Measurements from ENCODE around the gene ZNF423. TPM values are rescaled to one million over a fixed set of nuclear protein-coding genes. Genes with fewer than 3 reads are reported as not detected.
"Not testable (repeated sequence)": the region's sequence is repeated elsewhere in the genome, so short reads cannot be mapped to it uniquely, and the experiment has no call there.

Gene ZNF423
- total RNA-seq, 1 donor = 0.81 TPM

DNA sequence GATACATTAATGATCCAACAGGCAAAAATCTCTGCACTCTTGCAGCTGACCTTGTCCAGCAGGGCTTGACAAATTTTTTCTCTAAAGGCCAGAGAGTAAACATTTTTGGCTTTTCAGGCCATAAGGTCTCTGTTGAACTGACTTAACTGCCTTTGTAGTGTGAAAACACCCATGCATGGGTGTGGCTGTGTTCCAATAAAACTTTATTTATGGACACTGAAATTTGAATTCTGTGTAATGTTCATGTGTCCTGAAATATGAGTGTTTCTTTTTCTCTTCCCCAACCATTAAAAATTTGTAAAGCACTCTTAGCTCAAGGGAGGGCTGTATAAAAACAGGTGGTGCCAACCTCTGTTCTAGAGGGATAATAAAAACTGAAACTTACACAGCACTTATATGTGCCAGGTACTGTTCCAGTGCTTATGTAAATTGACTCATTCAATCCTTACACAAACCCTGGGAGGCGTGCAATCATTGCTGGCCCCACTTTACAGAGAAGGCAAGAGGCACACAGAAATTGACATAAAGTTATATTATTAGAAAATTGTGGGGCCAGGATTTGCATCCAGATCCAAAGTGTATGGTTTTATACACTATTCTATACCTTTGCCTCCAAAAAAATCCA, 18.8 kb upstream of the ZNF423 start:
- DNase-seq (ENCODE audit: low read depth in 2 of 3, low spot score in 2 of 3) = no peak

DNA sequence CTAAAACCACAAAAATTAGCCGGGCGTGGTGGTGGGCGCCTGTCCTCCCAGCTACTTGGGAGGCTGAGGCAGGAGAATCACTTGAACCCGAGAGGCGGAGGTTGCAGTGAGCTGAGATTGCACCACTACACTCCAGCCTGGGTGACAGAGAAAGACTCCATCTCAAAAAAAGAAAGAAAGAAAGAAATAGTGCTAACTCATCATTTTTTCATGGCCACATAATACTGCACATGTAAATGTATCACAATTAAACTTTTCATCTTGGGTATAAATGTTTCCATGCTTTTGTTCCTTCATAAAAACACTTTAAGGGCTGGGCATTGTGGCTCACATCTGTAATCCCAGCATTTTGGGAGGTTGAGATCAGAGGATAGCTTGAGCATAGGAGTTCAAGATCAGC, 15.9 kb upstream of the ZNF423 start:
- DNase-seq (ENCODE audit: low read depth in 2 of 3, low spot score in 2 of 3) = not testable (repeated sequence)

DNA sequence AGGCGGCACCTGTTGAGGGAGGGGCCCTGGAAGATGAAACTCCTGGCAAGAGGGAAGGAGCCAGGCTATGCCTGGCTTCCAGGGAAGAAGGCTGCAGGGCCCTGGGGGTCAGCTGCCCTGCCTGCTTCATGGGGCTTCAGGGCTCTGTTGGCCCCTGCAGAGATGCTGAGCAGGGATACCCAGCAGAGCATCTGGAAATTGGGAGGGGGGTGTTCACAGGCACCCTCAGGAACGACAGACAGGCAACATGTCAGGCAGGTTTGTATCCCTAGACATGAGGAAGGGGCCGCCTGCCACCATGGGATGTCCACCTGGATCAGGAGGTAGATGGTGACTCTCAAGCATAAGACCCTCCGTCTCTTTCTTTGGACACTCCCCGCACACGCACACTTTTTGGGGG, 13.8 kb upstream of the ZNF423 start:
- DNase-seq (ENCODE audit: low read depth in 2 of 3, low spot score in 2 of 3) = no peak

DNA sequence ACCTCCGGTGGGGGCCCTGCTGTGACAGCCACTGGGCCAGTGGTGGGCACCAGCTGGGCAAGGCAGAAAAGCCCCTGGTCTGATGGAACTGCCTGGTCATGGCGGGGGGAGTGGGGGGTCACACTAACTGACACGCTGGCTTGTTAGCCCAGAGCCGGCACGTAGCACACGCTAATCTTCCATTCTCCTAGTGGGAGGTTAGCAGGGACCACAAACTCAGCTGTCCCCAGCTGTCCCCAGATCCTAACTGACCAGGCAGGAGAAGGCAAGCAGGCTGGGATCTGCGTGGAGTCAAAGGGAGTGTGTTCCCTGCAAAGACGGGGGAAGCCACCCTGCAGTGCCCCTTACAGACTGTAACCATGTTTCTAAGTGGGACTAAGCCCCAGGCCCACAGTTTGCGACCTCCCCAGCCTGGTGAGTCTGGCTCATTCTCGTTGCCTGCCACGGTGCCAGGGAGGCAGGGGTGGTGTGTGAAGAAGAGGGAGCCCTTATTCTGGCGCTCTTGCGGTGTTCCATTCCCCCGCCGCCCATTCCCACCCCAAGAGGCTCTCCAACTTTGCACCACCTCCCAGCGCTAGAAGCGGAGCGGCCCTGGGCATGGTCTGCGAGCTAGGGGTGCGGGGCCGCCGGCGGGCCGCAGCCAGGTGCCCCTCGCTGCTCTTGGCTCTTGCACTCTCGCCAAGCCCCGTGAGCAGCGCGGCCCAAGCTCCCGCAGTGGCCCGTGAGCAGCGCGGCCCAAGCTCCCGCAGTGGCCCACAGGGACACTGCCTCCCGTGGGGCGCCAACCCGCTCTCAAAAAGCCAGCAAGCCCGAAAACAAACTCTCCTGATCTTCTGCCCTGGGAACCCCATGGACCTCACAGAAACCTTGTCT, 12.1 kb upstream of the ZNF423 start:
- no peak for DNase-seq (ENCODE audit: low read depth in 2 of 3, low spot score in 2 of 3)

GRCh38 chr16:49867234-49867633, 11.3 kb upstream of the ZNF423 start:
- no peak for DNase-seq (ENCODE audit: low read depth in 2 of 3, low spot score in 2 of 3)

DNA sequence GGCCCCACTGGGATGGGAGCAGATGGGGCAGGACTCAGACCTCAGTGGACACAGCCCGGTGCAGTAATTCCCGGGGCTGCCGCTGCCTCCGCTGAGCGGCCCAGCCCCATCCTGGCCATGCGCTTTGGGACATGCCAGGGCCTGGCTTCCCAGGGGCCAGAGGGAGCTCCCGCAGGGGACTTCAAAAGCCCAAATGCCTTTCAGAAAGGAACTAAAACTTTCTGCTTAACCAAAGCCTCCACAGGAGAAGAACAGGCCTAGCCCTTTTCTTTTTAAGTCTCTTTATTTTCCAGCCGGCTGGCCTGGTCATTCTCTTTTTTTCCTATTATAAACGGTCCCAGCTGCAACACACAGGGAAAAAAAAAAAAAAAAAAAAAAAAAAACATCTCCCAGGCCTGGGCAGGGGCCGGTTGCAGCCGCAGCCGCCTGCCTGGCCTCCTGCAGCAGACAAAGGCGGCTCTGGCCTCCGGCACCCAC, 10.7 kb upstream of the ZNF423 start:
- no peak for DNase-seq (ENCODE audit: low read depth in 2 of 3, low spot score in 2 of 3)

GRCh38 chr16:49862694-49863093, 6.8 kb upstream of the ZNF423 start:
- DNase-seq (ENCODE audit: low read depth in 2 of 3, low spot score in 2 of 3) = no peak

- DNase-seq (ENCODE audit: low read depth in 2 of 3, low spot score in 2 of 3) = no peak
Observed at GRCh38 chr16:49861299-49861698, 5.4 kb upstream of the ZNF423 start.

DNA sequence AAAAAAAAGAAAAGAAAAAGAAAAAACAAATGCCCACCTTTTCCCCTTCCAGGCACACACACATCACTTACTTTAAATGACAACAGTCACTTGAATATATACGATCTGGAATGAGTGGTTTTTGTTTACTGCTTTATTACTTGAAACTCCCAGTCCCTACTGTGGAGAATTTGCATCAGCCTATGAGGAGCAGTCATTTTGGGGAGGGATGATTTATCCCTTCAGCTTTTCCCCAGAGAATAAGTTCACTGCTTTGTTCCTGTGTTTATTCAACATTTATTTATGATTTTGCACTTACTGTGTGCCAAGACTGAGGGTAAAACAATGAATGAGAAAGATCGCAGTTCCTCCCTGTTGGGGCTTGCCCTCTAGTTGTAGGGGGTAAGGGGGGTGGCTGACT, 4.7 kb upstream of the ZNF423 start:
- DNase-seq (ENCODE audit: low read depth in 2 of 3, low spot score in 2 of 3) = no peak

DNA sequence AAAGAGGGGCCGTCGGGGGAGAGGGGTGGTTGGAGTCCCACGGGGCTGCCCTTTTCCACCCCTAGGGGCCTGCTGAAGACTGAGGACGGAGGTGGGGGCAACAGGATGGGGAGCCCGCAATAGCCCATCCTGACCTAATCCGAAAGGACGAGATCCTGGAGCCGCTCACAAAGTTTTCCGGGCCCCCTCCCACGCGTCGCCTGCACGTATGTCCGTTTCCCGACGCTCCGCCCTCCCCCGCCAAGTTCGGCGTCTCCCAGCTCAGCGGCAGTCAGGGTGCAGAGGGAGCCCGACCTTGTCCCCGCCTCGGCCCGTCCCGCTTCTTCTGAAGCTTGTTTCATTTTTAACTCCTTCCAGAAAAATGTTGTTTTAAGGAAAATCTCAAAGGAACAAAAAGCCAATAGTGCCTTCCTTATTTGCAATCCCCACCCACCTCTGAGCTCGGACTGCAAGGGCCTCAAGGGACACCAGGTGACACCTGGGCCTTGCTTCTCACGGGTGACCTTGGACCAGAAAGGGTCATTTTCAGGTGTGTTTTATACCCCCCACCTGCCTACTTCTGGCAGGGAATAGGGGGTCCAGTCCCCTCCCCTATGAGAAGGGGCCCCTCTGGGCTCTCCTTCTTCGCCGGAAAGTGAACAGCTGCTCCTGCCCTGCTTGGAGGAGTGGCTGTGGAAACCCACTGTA, 3.4 kb upstream of the ZNF423 start:
- DNase-seq (ENCODE audit: low read depth in 2 of 3, low spot score in 2 of 3) = no peak

- DNase-seq (ENCODE audit: low read depth in 2 of 3, low spot score in 2 of 3) = peak in 1 of 3 donors; percentile 35
Observed at GRCh38 chr16:49858200-49859124, 2.5 kb upstream of the ZNF423 start.

- peak; percentile 33 to 80 (median 77) for DNase-seq (ENCODE audit: low read depth in 2 of 3, low spot score in 2 of 3)
Observed at GRCh38 chr16:49857423-49858181, 1.7 kb upstream of the ZNF423 start.

DNA sequence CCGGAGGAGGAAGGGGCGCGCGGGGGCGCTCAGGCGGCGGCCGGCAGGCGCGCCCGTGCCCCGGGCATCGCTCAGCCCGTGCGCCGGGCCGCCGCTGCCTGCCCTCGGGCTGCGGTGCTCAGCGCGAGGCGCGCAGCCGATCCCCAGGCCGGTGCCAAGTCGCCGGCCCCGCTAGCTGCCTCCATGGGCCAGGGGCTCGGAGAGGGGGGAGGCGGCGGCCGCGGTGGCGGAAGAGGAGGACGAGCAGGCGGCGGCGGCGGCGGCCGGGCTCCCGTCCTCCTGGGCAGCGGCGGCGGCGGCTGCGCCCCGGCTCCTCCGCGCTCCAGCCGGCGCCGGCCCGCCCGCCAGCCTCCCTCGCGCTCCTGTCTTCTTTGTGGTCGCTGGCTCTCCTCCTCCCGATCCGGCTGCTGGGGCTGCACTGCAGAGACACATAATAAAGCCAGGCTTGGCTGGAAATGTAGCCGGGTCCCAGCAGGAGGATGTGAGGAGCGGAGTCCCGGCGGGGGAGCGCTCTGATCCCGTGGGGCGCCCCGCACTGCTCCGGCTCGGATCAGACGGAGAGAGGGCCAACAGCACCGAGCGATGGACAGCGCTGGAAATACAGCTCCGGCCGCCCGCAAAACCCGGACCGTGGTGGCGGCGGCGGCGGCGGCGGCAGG, 889 bp upstream of the ZNF423 start:
- DNase-seq (ENCODE audit: low read depth in 2 of 3, low spot score in 2 of 3) = peak in 2 of 3 donors; percentile 46 to 52

DNA sequence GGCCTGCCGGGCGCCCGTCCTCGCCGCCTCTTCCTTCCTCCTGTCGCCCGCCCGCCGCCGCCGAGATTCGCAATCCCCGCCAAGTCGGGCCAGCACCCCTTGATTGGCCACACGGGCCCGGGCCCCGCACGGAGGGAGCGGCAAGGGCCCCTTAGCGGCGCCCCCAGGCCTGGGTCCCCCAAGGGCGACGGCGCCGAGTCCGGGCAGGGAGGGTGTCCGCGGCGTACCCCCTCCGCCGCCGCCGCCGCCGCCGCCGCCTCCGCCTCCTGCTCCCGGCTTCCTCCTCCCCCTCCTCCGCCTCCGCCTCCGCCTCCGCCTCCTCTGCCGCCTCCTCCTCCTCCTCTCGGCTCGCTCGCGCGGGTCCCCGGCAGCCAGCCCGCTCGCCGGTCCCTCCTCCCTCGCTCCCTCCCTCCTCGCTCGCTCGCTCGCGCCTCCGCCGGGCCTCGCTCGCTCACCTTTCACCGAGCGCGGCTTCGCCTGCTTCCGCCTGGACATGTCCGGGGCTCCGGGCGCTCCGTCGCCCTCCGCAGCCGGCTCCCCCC, 561 bp downstream of the ZNF423 start:
- DNase-seq (ENCODE audit: low read depth in 2 of 3, low spot score in 2 of 3) = peak in 2 of 3 donors; percentile 51 to 62

- no peak for DNase-seq (ENCODE audit: low read depth in 2 of 3, low spot score in 2 of 3)
Observed at GRCh38 chr16:49854796-49855203, 1.1 kb downstream of the ZNF423 start.

GRCh38 chr16:49854188-49854795, 1.6 kb downstream of the ZNF423 start:
- DNase-seq (ENCODE audit: low read depth in 2 of 3, low spot score in 2 of 3) = no peak

- no peak for DNase-seq (ENCODE audit: low read depth in 2 of 3, low spot score in 2 of 3)
Observed at GRCh38 chr16:49852279-49852678, 3.6 kb downstream of the ZNF423 start.

DNA sequence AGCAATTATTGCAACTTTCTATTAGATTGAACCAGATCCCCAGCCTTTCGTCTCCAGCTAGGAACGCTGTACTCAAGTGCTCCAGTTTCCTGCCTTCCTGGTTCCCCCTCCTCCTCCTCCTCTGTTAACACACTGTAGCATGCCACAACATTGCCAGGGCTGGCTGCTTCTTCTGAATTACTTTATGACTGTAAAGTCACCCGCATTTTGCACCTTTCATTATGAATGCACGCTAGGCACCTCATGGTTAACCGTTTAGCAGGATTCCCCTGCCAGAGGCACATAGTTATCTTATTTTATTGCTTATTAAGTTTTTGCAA, 4.5 kb downstream of the ZNF423 start:
- DNase-seq (ENCODE audit: low read depth in 2 of 3, low spot score in 2 of 3) = no peak

All from hematopoietic multipotent progenitor cell (in vitro differentiated cells).